HG03045 (cell line): Measurements from ENCODE around the gene RLN1.
"Not testable (repeated sequence)": the region's sequence is repeated elsewhere in the genome, so short reads cannot be mapped to it uniquely, and the experiment has no call there.

Experiments
- ATAC-seq: cut with Tn5 transposase; IDR thresholded peaks from one replicate; pipeline ENCODE4 v1.9.1; 2021; ENCODE audit warnings: mild to moderate bottlenecking, moderate library complexity; ENCODE audit not compliant: unreplicated experiment

The RLN1 gene, protein sequence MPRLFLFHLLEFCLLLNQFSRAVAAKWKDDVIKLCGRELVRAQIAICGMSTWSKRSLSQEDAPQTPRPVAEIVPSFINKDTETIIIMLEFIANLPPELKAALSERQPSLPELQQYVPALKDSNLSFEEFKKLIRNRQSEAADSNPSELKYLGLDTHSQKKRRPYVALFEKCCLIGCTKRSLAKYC

DNA sequence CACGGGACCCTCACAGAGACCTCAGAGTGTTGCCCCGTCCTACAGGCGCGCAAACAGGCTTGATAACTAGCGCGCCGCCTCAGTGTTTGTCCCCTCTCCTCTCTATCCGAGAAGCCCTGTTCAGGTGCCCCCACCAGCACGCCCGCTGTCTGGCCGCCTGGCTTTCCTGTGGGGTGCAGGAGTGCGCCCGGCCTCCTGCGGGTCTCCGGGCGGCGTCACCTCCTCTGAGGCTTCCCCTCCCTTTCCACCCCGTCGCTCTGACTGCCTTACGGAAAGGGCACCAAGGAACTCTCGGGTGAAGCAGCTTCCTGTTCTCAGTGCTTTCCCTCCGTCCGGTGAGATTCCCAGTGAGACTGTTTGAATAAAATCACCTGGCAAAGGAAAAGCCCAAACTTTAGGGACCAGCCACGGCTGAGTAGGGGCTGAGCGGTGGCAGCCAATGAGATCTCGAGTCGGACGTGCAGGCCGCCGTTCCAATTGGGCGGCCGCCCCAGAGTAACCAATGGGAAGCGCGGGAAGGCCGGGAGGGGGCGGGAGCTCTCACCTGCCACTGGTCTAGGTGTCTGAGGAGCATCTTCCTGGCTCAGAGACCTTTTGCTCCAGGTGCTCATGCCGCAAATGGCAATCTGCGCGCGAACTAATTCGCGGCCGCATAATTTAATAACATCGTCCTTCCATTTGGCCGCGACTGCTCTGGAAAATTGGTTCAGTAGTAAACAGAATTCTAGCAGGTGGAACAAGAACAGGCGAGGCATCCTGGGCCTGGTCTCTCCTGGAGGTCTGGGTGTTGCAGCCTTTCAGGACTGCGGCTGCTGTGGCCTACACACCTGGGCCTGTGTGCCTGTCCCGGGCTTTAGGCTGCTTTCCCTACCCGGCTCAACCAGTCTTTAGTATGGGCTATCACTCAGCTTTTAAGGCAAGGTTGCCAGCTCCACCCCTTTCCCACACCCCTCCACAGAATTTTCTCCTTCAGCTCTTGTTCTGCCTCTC, at the start of gene RLN1:
Gene RLN1, minus strand, starts transcription at position 885 of the 990 bp plus-strand sequence. Its CDS starts 130 bp downstream, at position 755.
- ATAC-seq: peak; percentile 99

DNA sequence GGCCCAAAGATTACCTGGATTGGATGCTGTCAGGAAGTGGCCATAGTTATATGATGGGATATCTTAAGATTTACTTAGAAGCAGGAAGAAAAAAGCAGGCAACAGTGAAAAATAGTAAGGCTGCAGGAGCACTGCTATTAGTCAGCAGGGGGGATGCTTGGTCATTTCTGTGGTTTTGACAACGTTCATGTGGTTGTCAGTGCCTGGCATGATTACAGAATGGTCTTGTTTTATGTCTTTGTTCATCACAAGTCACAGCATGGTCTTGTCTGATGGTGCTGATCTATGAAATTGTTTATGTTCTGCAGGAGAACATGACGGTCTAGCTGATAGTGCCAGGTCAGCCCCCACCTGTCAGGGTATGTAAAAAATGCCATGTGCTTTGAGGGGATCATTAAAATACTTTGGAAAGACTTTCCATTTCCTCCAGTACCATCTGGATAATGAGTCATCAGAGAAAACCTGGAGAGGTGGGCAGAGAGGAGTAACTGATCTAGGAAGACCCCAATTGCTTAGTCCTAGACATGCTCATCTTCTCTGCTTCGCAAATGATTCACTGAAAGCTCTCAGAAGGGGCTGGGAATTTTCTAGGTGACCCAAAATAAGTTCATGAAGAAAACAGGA, 49.5 kb upstream of the RLN1 start:
- no peak for ATAC-seq

DNA sequence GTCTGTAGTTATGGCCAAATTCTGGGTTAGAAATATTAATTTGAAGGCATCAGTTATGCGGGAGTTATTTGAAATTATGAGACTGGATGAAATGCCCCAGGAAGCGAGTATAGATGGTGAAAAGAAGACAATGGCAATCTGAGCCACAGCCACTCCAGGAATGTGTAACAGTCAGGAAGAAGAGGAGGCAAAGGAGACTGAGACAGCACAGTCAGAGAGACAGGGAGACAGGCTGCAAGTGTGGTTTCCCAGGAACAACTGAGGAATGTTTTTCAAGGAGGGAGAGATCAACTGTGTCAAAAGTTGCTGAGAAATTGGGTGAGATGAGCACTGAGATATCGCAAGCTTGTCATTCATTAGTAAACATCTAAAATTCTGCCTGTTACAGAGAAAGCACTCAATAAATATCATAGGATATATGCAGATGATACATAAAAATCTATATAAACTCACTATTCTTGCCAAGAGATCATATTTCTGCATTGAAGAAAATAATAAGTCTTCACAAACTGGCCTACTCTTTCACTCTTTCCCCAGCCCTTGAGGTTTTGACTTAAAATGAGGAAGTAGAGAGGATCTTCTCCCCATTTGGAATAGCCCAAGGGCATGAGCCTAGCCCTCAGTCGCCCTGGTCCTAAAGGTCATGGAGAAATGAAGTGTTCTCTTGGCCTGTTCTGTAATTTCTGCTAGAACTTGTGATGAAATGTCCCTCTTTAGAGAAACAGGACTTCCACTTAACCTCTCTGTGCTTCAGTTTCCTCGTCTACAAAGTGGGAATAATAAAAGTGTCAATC, 48.5 kb upstream of the RLN1 start:
- no peak for ATAC-seq

DNA sequence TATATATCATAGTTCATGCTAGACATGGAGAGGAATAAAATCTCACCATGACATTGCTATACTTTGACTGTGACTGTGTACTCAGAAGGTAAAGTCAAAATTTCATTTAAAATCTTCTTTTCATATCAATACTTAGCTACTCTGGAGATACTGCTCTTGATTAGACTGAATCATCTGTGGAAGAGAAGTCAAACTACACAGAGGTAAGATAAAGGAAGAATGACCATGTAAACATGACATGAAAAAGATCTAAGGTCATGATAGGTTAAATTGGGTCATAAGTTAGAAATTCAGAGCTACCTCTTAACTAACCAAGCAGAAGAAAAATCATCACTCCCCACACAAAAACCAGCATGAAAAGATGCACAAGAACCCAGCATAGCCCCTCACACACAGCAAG, 44.8 kb upstream of the RLN1 start:
- no peak for ATAC-seq

DNA sequence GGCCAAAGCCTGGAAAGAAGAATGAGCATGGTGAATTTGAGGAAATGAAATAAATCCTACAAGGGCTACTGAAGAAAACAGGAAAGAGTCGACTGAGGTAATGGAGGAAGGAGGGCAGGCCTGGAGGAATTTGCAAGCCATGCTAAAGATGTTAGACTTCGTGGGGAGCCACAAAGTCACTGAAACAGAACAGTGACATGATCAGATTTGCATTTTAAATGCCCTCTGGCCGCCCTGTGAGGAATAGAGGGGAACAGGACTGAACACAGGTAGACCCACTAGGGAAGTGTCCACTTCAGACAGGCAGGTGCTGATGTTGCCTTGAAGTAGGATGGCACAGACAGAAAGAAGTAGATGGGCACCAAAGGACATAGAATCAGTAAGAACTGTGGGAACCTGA, 42.8 kb upstream of the RLN1 start:
- ATAC-seq: no peak

- ATAC-seq: no peak
Observed at GRCh38 chr9:5375790-5376477, 36.3 kb upstream of the RLN1 start.

GRCh38 chr9:5375091-5375490, 35.4 kb upstream of the RLN1 start:
- no peak for ATAC-seq

DNA sequence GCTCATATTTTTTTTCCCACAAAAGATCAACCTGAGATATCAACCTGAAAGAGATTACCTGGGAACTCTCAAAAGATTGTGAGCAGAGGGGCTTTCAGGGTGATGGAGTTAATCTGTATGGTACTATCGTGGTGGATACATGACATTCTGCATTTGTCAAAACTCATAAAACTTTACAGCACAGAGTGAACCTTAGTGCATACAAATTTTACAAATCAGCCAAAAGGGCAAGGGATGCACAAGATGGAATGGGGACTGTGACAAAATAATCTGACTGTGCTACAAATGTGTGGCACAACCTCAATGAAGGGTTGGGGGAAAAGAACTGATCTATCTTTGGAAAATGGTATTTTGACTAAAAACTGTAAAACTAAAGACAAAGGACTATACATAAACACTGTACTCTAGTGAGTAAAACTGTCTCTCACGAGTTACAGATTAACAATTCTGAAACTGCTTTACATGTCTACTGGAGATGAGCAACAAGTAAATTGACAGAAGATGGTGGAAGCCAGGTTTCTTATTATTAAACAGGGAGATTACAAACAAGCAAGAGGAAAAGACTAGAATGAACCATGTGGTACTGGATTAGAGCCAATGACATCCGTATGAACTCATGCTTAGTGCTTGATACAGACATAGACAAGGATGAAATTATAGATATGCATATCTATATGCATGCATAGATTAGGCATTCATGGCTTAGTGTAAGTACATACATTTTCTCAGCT, 24.8 kb upstream of the RLN1 start:
- ATAC-seq: peak; percentile 88

DNA sequence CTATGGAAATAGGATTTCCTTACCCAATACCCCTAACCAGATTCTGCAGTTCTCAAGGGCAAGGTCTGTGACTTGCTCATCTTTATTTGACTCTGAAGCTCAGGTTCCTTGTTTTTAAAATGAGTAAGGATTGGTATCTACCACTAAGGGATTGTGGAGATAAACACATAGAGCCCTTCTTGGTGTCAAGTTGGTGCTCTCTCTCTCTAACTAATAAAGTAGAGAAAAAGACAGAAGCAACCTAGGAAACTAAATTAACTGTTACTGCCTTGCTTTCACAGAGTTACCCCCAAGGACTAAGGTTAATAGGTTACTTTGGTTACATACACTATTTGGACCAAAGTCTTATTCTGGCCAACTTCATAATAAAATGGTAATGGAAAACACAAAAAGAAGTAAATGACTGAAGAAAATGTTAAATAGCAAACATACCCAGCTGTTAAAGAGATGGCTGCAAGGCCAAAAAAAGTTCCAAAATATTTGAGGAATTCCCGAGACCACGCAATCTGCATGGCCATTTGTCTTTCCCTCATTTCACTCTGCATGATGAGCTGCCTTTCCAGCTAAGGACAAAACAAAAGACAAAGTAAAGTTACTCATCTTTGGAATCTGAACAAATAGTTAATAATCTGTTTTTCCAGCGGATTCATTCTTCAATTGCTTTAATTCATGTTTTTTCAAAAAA, 21.8 kb upstream of the RLN1 start:
- ATAC-seq: no peak

DNA sequence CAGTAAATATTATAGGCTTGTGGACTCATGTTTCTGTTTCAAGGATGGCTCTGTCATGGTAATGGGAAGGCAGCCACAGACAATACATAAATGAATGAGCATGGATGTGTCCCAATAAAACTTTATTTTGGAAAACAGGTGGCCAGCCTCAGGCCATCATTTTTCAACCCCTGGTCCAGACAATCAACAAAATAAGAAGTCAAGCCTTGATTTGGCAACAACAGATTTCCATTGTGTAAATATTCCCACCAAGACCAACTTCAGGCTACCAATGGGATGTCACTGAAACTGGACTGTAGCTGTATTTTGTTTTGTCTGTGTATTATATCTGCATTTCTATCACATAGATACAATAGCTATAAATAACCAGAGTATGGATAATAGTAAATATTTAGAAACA, 20.7 kb upstream of the RLN1 start:
- no peak for ATAC-seq

- ATAC-seq: no peak
Observed at GRCh38 chr9:5357431-5358105, 17.9 kb upstream of the RLN1 start.

GRCh38 chr9:5355817-5356216, 16.1 kb upstream of the RLN1 start:
- ATAC-seq: no peak

DNA sequence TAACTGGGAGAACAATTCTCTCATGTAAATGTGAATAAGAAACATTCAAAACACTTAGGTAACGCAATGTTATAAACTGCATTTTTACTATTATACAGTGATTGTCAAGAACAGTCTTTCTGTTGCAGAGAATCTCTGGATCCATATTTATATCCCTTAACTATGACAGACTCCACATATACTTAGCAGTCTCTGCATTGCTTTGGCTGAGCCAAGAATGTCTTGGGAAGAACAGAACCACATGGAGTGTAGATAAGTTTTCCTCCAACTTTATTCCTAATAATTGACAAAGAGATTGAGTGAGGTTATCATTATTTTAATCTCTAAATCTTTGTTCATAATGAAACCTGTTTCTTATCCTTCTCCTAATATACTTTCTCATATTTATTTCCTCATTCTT, 15.6 kb upstream of the RLN1 start:
- no peak for ATAC-seq

GRCh38 chr9:5354184-5354583, 14.5 kb upstream of the RLN1 start:
- ATAC-seq: no peak

DNA sequence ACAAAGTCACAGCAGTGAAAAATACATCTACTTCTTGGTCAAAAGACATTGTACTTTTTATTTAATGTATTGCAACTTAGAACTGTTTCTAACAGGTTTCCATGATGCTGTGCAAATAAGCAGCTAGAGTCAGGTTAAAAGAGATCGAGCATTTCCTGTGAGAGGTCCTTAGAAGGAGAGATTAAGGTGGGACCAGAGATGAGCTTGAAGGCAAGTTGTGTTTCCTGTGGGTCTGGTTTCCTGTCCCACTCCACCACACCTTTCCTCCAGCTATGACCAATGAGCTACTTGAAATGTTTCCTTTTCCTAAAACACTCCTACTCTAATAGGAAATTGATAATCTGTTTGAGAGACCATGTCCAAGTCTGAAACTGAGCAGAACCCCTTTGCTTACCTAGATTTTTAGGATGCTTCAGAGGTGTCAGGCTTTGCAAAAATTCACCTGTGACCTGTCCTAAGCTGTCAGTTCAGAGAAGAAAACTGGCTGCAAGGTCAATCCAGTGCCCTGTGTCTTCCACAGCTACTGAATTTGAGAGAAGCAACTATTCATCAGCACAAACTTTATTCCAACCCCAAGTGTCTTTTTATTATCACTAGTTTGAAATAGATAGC, 13.1 kb upstream of the RLN1 start:
- no peak for ATAC-seq

- no peak for ATAC-seq
Observed at GRCh38 chr9:5336688-5337087, 3.0 kb downstream of the RLN1 start.

DNA sequence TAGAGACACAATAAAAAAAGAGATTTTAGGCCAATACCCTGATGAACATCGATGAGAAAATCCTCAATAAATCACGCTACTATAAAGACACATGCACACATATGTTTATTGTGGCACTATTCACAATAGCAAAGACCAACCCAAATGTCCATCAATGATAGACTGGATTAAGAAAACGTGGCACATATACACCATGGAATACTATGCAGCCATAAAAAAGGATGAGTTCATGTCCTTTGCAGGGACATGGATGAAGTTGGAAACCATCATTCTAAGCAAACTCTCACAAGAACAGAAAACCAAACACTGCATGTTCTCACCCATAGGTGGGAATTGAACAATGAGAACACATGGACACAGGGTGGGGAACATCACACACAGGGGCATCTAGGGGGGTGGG, 8.4 kb downstream of the RLN1 start:
- ATAC-seq: not testable (repeated sequence)

DNA sequence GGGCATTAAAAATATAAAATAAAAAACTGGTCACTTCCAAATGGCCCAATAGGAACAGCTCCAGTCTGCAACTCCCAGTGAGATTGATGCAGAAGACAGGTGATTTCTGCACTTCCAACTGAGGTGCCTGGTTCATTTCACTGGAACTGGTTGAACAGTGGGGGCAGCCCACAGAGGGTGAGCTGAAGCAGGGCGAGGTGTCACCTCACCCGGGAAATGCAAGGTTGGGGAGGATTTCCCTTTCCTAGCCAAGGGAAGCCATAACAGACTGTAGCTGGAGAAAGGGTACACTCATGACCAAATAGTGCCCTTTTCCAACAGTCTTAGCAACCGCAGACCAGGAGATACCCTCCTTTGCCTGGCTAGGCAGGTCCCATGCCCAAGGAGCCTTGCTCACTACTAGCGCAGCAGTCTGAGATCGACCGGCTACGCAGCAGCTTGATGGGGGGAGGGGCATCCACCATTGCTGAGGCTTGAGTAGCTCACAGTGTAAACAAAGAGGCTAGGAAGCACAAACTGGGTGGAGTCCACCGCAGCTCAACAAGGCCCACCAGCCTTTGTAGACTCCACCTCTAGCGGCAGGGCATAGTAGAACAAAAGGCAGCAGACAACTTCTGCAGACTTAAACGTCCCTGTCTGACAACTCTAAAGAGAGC, 12.7 kb downstream of the RLN1 start:
- ATAC-seq: no peak
